Posterior cingulate gyrus (tissue), 11 donors: ENCODE data around the gene RTF2.

Experiments
- DNase-seq, 10 donors: peaks; one replicate each; pipeline versions ENCODE4 v3.0.0 to v3.0.0-alpha.2; 2020 to 2021; ENCODE audit warnings: mixed read lengths in 3 of 10
- intact Hi-C: fragments of 100-400 bp; cut with DNase I; formaldehyde crosslinking; loops from one replicate; pipeline ENCODE4 v1.15.1; 2023

Gene RTF2

GRCh38 chr20:56437196-56437960, 31.0 kb upstream of the RTF2 start:
- no peak for DNase-seq
- intact Hi-C loops: no loop called here

- no peak for DNase-seq
- intact Hi-C loops: no loop called here
Observed at GRCh38 chr20:56438284-56438683, 30.1 kb upstream of the RTF2 start.

DNA sequence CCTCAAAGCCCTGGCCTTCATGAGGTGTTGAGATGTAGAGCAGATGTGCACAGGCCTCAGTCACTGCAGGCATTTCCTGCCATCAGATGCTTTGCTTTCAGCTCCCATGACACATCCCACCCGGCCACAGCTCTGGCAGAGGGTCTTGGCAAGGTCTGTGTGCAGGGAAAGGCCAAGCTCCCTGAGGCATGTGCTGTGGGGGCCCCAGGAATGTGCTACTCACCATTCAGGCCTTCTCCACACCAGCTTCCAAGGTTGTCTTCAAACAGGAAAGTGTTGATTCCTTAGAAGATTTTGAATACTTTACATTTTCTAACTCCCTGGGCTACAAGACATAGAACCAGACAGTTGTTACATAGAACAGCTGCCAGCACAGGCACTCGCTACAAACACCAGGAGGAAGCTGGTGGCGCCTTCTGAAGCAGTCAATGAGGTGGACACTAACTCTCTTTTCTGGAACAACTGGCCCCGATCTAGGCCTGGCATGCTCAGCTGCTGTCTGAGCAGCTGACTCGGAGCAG, 28.6 kb upstream of the RTF2 start:
- DNase-seq: no peak
- intact Hi-C loops: no loop called here

DNA sequence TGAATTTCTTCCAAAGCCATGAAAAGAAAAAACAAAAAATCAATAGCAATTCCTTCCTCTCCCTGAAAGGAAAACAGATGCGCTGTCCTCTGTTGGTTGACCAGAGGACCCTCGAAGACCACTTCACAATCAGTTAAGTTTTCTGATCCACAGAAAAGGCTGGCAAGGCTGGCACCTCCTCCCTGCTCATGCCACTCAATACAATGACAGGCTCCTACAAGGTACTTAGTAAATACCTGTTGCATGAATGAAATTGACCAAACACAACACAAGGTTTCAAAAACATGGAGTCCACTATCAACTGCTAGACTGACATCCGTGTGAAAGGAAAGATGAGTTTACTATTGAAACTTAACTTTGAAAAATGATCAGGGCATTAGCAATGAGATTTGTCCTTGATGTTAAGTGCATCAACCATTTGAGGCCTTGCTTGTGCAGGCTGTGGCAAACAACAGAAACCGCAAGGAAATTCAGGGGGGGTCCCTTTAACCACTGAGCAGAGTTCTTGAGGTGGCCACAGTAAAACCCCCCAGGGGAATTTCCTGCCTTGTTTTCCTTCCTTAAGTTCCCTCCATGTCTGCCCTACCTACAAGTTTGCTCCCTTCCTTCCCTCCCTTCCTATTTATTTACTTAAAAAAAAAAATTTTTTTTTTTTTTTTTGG, 27.9 kb upstream of the RTF2 start:
- intact Hi-C loops: no loop called here
- no peak for DNase-seq

DNA sequence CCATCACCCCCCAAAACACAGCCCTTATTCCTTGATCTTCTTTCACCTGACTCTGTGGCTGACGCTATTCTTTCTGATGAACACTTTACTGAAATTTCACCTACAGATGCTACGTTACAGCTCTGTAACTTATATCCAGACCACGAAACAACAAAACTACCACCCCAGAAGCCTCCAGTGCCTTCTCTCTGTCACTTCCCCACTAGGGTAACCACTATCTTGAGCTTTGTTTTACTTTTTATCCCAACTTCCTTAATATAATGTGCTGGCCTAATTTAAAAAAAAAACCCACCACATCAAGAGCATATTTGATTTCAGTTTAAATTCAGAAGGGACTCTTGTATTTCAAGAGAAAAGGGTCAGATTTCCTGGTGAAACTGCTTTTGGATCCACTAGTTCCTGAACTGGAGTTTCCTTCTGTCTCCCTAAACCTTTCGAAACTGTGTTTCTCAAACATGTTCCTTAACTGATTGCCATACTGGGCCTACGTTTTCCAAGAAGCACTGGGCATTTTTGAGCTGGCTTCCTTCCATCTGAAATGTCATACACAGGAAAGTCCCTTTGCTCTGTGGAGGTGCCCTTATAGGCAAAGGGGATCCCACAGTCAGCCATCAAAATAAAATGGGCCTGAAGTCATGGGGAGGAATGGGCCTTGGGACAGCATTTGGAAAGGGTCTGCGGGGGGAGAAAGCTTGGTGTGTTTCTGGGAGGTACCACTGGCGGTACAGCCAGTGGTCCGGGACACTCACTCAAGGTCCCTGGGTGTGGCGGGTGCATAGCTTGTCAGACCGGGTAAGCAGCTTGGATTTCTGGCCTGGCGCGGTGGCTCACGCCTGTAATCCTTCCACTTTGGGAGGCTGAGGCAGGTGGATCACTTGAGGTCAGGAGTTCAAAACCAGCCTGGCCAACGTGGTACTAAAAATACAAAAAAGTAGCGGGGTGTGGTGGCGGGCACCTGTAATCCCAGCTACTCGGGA, 25.8 kb upstream of the RTF2 start:
- intact Hi-C loops: no loop called here
- no peak for DNase-seq

- intact Hi-C loops: no loop called here
- DNase-seq: no peak
Observed at GRCh38 chr20:56443654-56444540, 24.5 kb upstream of the RTF2 start.

- DNase-seq: no peak
- intact Hi-C loops: no loop called here
Observed at GRCh38 chr20:56445130-56445529, 23.3 kb upstream of the RTF2 start.

DNA sequence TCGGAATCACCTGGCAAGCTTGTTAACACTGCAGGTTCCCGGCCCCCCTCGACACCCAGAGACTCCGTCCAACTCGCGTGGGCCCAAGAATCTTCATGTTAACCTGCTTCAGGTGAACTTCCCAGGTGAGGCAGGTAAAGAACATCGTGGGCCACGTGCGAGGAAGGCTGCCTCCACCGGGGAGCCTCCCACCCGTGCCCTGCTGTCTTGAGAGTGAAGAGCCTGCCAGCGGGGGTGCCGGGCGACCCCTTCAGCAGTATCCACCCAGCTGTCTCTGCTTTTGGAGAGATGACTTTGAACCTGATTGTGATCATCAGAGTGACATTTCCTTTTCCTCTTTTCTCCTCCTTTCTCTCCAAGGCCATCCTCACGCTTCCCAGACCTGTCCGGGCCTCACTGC, 22.9 kb upstream of the RTF2 start:
- intact Hi-C loops: no loop called here
- no peak for DNase-seq

DNA sequence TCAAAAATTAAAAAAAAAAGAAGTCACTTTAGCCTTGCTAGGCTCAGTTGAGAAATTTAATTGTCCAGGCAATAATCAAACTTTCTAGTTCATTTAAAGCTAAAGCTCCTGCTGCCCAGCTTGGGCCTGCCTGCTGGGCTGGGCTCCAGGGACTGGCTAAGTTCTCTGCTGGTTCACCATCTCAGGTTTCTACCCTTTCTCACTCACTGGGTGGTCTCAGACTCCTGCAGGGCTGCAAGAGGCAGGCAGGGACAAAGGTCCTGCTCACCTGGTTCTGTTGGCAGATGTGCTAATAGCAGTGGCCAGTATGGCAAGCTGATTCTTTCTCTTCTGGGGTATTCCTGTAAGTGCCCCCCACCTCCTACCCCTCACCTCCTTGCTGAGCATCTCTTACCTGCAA, 21.2 kb upstream of the RTF2 start:
- no peak for DNase-seq
- intact Hi-C loops: no loop called here

DNA sequence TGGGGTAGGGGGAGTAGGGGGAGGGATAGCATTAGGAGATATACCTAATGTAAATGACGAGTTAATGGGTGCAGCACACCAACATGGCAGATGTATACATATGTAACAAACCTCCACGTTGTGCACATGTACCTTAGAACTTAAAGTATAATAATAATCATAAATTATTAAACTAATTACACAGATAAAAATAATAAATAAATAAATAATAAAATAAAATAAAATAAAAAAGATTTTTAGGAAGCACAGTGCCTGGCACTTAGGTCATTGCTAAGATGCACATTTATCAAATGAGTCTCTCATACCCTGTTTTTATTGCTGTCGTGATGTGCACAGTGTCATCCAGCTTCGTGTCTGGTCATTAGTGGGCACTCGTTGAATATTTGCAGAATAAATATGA, 19.0 kb upstream of the RTF2 start:
- intact Hi-C loops: no loop called here
- DNase-seq: no peak

- intact Hi-C loops: no loop called here
- no peak for DNase-seq
Observed at GRCh38 chr20:56451056-56451765, 17.2 kb upstream of the RTF2 start.

GRCh38 chr20:56453352-56453751, 15.1 kb upstream of the RTF2 start:
- DNase-seq: no peak
- intact Hi-C loops: no loop called here

DNA sequence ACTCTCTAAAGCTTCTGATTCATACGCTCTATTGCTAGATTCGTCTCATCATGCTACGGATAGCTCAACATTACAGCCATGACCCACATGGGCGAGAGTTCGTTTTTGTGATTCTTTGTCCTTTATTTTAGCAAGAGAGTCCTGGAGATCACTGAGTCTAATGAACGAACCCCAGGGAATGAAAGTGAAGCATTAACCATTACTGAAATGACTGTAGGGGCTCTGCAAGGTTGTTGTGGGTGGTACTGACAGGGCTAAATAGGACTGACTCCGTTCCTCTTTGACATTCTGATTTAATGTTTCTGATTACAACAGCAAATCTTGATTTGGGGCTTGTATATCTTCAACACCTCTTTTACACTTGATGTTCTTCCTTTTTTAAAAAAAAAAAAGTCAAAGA, 13.7 kb upstream of the RTF2 start:
- intact Hi-C loops: no loop called here

DNA sequence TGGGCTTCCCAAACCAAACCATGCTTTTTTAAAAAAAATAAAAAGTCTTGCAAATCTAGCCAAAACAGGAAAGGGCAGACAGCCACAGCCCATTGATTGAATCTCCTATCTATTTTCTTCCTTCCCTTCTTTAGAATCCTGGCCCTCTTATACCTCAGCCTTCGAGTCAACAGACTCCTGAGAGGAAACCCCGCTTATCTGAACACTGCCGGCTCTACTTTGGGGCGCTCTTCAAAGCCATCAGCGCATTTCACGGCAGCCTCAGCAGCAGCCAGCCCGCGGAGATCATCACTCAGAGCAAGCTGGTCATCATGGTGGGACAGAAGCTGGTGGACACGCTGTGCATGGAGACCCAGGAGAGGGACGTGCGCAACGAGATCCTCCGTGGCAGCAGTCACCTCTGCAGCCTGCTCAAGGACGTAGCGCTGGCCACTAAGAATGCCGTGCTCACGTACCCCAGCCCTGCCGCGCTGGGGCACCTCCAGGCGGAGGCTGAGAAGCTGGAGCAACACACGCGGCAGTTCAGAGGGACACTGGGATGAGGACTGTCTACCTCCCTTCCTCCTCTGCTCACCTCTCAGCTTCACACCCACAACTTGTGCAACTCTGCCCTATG, 10.1 kb upstream of the RTF2 start:
- intact Hi-C loops: no loop called here

More for the DNA sequence above, 13.7 kb upstream of the RTF2 start:
- DNase-seq: no peak

DNA sequence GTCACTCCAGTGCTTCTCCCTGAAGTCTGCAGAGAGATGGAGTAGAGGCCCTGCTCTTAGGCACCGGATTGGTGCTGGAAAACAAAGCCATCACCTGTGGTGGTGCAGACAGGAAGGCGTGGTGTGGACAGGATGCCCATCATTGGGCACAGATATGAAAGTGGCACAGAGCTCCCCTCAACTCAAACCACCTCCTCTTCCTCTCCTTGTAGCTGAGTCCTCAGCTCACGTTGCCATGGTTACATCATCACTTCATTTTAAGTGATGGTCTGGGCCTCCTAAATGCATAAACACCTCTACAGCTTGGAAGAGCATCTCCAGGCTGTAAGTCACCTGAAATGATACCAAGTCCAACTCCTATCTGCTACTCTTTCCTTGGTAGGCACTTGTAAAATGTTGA, 8.0 kb upstream of the RTF2 start:
- intact Hi-C loops: no loop called here
- no peak for DNase-seq

More for the DNA sequence above, 10.1 kb upstream of the RTF2 start:
- DNase-seq: no peak

GRCh38 chr20:56461576-56461975, 6.9 kb upstream of the RTF2 start:
- DNase-seq: no peak
- intact Hi-C loops: no loop called here

DNA sequence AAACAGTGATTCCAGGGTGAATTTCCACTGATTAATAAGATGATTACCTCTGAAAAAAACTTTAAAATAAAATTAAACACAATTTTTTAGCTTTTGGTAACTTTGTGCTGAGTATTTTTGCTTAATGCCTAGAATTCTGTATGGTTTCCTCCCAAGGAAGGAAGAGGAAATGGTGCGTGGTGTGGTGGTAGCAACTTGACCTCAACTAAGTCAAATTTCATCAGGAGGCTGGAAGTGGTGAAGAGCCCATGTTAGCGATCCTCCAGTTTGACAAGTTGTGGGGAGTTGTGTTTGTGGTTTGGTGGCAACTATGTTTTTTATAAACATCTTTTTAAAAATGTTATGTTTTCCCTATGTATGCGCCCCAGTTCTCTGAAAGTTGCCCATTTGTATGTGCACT, 5.0 kb upstream of the RTF2 start:
- intact Hi-C loops: no loop called here
- DNase-seq: no peak

GRCh38 chr20:56465997-56466396, 2.4 kb upstream of the RTF2 start:
- no peak for DNase-seq
- intact Hi-C loops: loop anchor here (5.0 kb wide), 1 partner anchor 886 kb away; the partner anchor contains the start of gene RAE1

- no peak for DNase-seq
- intact Hi-C loops: loop anchor here (2.0 to 5.0 kb wide), 2 partner anchors 75 to 884 kb away; partner anchors contain the start of genes AURKA, CSTF1 and RAE1
Observed at GRCh38 chr20:56467968-56468315, 485 bp upstream of the RTF2 start.
